ENCODE measurements around the gene DEXI. TPM values are rescaled to one million over a fixed set of nuclear protein-coding genes. Genes with fewer than 3 reads are reported as not detected.

Gene DEXI
- total RNA-seq, 1 donor from 2014 or later = 37.2 TPM

DNA sequence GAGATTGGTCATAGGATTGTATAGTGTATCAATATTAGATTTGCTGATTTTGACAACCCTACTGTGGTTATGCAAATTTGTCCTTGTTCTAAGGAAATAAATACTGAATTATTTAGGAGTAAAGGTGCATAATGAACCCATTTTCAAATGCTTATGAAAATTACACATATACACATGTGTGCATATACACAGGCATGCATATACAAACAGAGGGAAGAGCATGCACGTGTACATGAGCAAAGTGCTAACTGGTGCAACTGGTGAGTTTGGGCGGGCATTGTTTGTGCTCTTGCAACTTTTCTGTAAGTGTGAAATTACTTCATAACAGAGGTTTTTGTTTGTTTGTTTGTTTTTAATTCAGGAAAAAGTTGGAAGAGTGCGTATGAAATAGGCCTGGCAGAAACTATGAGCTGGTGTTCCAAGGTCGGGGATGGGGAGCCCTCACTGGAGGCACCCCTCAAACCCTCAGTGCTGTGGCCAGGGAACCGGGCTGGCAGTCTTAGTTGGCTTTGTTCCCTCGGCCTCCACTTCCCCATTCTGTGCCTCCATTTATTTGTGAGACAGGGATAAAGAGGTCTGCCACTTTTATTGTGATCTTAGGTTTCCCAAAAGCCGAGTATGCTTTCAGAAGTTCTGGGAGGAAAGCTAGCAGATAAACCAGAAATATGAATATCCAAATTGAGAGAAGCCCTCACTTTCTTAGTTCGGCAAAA is 5.8 kb downstream of the DEXI start:
- Mint-ChIP-seq H3K36me3 (ENCODE audit: low read depth) (peaks cover 7% of the 10 kb centered on the region), H3K4me3 (ENCODE audit: unreplicated experiment) (no peak overlapping the region), H3K9me3 (ENCODE audit: low read depth) (no peaks in the 10 kb centered on the region), H3K4me1 (ENCODE audit: low read depth) (peaks cover 67% of the 10 kb centered on the region), H3K27me3 (ENCODE audit: low read depth) (no peaks in the 10 kb centered on the region), H3K27ac (ENCODE audit: unreplicated experiment) (no peak overlapping the region)
- TF ChIP-seq, protein P1, sequence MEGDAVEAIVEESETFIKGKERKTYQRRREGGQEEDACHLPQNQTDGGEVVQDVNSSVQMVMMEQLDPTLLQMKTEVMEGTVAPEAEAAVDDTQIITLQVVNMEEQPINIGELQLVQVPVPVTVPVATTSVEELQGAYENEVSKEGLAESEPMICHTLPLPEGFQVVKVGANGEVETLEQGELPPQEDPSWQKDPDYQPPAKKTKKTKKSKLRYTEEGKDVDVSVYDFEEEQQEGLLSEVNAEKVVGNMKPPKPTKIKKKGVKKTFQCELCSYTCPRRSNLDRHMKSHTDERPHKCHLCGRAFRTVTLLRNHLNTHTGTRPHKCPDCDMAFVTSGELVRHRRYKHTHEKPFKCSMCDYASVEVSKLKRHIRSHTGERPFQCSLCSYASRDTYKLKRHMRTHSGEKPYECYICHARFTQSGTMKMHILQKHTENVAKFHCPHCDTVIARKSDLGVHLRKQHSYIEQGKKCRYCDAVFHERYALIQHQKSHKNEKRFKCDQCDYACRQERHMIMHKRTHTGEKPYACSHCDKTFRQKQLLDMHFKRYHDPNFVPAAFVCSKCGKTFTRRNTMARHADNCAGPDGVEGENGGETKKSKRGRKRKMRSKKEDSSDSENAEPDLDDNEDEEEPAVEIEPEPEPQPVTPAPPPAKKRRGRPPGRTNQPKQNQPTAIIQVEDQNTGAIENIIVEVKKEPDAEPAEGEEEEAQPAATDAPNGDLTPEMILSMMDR (IDR thresholded peaks at IDR 0.05) = no peak
- DNase-seq (ENCODE audit: low spot score) = no peak

DNA sequence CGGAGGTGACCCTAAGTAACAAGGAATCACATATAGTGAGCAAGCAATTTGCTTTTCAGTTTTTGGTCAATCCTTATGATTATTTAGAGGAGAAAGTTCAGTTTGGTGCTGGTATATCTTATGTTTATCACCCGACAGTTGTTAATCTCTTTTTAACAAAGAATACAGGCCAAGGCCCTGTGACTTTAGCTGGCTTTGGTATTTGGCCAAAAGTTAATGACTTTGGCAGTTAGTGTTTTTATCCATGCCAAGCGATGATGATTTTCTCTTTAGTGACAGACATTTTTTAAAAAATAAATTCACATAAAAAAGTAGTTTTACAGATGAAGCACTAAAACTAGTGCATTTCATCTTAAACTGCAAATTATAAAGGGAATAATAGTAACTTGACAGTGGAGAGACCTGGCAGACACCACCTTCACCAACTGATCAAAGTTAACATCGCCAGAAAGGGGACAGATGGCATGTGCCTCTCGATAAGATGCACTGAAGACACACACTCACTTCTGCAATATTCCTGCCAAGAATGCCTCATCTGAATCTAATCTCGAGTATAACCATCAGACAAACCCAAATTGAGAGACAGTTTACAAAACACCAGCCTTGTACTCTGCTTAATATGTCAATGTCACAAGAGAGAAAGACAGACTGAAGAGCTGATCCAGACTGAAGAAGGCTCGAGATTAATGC is 6.9 kb downstream of the DEXI start:
- H3K9me3 Mint-ChIP-seq (ENCODE audit: low read depth) = no peaks in the 10 kb centered on the region
- DNase-seq (ENCODE audit: low spot score) = no peak
- TF ChIP-seq, protein P1 (IDR thresholded peaks at IDR 0.05) = no peak
- H3K27ac Mint-ChIP-seq (ENCODE audit: unreplicated experiment) = no peak overlapping the region
- peaks cover 59% of the 10 kb centered on the region for H3K4me1 Mint-ChIP-seq (ENCODE audit: low read depth)
- H3K36me3 Mint-ChIP-seq (ENCODE audit: low read depth) = peaks cover 5% of the 10 kb centered on the region
- no peaks in the 10 kb centered on the region for H3K27me3 Mint-ChIP-seq (ENCODE audit: low read depth)
- no peak overlapping the region for H3K4me3 Mint-ChIP-seq (ENCODE audit: unreplicated experiment)

DNA sequence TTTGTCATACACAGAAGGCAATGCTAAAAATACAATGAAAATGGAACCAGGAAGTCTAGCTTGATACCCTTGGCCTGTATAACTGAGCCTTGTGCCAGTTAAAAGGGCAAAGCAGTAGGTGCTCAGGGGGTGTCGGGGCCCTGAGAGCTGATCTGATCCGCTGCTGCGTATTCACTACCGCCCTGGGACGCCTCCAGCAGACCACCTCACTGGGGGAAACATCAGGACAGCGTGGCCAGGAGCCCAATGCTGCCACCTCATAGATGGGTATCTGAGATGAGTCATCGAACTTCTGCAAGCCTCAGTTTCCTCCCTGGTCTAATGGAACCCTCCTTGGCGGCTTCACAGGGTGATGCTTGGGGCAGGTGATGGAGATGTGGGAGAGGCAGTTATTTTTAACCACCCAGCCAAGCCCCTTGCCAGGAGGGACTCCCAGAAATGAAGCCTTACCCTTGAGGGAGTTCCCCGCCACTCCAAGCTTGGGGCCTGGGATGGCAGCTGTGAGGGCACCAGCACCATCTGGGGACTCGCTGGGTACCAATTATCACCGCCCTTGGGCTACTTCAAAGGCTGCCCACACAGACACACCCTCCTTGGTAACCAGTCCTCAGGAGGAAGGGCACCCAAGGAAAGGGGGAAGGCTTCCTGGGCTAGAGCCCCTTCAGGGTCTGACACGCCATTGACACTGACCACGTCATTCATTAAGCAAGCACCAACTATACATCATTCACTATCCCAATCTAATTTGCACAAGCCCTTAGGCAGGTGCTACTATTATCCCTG is 7.8 kb downstream of the DEXI start:
- Mint-ChIP-seq H3K9me3 (ENCODE audit: low read depth) (no peaks in the 10 kb centered on the region), H3K4me1 (ENCODE audit: low read depth) (peaks cover 50% of the 10 kb centered on the region), H3K27me3 (ENCODE audit: low read depth) (no peaks in the 10 kb centered on the region), H3K4me3 (ENCODE audit: unreplicated experiment) (no peak overlapping the region), H3K36me3 (ENCODE audit: low read depth) (peaks cover 5% of the 10 kb centered on the region), H3K27ac (ENCODE audit: unreplicated experiment) (no peak overlapping the region)
- no peak for DNase-seq (ENCODE audit: low spot score)
- TF ChIP-seq, protein P1 (IDR thresholded peaks at IDR 0.05) = no peak

DNA sequence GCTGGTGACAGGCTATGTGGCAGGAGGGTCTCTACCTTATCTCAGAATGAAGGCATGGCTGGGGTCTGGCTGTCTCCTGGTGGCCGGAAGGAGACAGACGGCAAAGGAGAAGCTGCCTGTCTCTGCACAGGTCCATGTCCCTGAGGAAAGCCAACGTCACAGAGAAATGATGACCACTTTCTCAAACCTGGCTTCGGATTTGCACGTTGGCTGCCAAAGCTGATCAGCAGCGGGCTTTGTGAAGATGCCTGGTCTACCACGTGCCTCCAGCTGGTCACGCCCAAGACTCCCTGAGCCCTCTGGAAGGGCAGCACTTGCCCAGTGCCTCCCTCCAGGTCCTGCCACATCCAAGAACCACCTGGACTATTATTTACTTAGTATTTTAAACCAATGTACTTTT is 8.4 kb downstream of the DEXI start:
- peaks cover 44% of the 10 kb centered on the region for H3K4me1 Mint-ChIP-seq (ENCODE audit: low read depth)
- H3K9me3 Mint-ChIP-seq (ENCODE audit: low read depth) = no peaks in the 10 kb centered on the region
- no peaks in the 10 kb centered on the region for H3K27me3 Mint-ChIP-seq (ENCODE audit: low read depth)
- no peak overlapping the region for H3K4me3 Mint-ChIP-seq (ENCODE audit: unreplicated experiment)
- TF ChIP-seq, protein P1 (IDR thresholded peaks at IDR 0.05) = no peak
- no peak for DNase-seq (ENCODE audit: low spot score)
- peaks cover 6% of the 10 kb centered on the region for H3K36me3 Mint-ChIP-seq (ENCODE audit: low read depth)
- H3K27ac Mint-ChIP-seq (ENCODE audit: unreplicated experiment) = peak overlapping the region; percentile 8
